GM21447 (cell line): Measurements from ENCODE around the gene ELK1.

ENCODE experiments used
- ATAC-seq: cut with Tn5 transposase; IDR thresholded peaks from one replicate; pipeline ENCODE4 v1.9.1; 2021; ENCODE audit not compliant: unreplicated experiment

Gene ELK1

DNA sequence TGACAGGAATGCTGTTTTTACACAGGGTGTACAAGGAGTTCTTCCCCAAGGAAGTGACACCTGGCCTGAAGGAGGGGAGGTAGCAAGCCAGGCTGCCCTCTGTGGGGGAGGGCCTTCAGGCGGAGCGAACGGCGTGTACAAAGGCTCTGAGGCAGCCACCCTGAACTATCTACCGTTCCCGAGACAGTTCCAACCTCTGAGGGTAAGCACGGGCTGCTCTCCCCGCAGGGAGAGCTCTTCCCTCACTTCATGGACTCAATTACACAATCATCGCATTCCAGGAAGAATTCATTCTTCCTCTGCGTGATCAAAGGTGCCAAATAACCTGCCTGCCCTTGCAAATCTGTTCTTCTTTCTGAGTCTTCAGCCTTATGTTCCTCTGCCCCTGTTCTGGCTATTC is 4.8 kb downstream of the ELK1 start:
- no peak for ATAC-seq

GRCh38 chrX:47644557-47645091 is 5.7 kb downstream of the ELK1 start:
- no peak for ATAC-seq

DNA sequence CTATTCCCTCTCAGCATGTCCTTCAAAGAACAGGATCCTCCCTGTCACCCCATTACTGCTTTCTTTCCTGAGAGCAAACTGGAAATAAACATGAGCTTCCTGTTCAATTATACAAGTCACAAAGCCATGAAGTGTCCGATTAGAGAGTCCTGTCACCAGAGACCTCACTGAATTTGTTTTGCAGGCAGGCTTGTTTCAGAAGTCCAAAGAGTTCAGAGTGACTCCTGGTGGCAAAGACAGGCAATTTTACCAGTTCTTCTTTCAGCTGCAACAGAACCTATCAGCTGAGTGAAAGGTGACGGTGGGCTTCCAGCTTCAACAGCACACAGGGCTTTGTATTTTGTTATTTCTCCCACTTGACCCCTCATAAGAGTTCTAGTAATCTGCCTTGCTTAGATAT is 6.4 kb downstream of the ELK1 start:
- no peak for ATAC-seq

DNA sequence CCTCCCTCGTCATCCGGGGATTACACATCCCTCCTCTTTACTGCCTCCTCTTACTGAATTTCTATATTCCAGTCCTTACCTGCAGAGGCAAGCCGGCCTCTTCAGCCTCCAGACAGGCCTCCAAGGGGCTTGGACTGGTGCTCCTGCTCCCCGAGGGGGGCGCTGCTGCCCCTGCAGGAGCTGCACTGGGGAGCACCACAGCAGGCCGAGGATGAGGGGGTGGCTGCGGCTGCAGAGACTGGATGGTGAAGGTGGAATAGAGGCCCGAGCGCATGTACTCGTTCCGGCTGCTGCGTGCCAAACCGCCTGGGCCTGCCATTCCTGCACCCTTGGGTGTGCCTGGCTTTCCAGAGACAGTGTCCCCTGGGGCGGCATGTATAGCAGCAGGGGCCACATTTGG is 11.5 kb downstream of the ELK1 start:
- no peak for ATAC-seq

DNA sequence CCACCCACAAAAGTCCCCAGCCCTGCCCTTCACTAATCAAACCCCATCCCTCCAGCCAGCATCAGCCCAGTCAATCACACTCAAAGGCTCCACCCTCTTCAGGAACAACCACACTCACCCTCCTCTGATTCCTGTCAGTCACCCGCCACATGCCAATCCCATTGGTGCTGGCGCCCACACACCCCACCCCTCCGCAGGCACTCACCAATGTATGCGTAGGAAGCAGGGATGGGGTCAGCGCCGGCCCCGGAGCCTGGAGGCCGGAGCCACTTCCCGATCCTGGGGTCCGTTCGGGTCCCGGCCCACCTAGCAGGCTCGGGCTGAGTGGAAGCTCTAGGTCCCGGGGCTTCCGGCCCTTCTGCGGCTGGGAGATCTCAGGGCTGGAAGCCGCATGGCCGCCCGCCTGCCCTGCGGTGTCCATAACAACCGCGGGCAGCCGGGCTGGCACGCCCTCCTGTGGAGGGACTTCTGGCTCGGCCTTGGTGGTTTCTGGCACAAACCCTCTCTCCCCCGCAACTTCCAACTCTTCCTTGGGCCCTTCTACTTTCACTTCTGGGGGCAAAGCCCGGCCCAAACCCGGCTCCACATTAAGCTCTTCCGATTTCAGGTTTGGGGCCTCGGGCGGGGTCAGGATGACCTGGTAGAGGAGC is 12.7 kb downstream of the ELK1 start:
- peak; percentile 82 for ATAC-seq

DNA sequence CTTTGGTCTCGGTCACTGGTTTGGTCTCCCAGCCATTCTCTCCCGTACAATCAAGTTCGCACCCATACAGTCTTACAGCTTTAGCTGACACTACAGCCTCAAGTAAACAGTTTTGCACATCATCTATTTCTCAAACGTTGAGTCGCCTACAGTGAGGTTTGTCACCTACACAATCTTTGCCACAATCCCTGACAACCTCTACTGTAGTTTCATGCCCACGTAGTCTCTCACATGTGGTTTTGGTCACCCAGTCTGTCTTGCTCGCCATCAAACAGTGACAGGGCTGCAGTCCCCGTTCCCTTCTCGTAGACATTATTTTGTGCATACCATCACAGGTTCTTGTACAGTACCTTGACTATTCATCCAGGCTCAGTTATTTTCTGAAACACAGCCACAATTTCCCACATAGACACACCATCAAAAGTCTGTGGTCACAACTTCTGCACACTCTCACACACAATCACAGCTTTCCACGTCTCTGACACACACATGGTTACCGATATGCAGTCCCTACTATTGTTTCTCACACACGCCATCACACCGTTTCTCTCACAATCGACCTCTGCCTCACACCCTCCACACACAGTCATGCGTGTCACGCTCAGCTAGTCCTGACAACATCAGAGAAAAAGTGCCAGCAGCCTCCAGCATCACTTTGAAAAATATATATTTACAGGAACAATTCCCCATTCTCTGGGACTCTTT is 15.3 kb downstream of the ELK1 start:
- no peak for ATAC-seq

GRCh38 chrX:47633689-47634590 is 16.4 kb downstream of the ELK1 start:
- ATAC-seq, result no peak

- no peak for ATAC-seq
These were observed 17.7 kb downstream of the ELK1 start for GRCh38 chrX:47632666-47633065.

DNA sequence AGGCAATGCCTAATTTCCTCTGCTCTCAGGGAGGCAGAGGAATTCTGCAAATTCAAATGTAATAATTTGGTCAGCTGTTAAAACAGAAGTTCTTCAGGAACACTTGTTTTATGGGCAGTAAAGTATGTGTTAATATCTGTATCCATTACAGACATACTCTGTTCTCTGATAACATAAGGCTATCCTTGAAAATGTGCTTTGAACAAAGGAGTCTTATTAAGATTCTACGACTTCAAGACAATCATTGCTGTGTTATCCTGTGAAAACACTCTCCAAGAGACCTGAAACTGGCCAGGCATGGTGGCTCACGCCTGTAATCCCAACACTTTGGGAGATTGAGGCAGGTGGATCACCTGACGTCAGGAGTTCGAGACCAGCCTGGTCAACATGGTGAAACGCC is 18.7 kb downstream of the ELK1 start:
- ATAC-seq, result no peak

DNA sequence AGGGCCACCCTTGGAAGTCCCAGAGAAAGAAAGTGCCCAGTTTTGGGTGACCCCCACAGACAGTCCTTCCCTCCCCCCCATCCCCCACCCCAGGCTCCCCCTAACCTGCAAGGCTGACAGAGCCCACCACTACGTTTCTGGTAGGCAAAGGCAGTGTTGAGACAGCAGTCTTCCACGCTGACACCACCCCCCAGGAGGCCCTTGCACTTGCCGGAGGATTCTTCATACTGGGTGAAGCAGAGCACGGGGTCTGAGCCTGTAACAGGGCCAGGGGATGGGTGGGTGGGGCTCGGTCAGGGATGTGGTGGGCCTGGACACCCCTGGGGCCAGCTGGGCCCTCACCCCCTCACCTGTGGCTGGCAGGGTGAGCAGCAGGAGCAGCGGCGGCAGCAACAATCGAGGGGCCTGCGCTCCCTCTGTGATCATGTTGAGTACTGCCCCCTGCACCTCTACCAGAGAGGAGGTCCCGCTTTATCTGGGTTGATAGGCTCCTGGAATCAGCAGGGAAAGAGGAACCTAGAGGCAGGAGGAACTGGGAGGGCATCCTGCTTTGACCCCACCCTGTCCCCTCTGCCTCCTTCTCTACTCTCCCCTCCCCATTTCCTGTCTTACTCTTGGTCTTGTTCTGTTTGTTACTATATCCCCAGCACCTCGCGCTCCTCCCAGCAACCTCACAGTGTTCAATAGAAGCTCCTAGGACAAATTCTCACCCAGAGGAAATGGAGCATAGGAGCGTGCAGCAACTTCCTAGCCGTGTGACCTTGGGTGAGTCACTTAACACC is 20.8 kb downstream of the ELK1 start, which contains the start of gene CFP:
TSS of gene CFP (minus strand) at position 512 of the 782 bp plus-strand sequence. CDS start at position 426, 86 bp downstream.
- ATAC-seq, result no peak

GRCh38 chrX:47628982-47629381 is 21.4 kb downstream of the ELK1 start:
- ATAC-seq, result peak; percentile 42

GRCh38 chrX:47625365-47625764 is 25.0 kb downstream of the ELK1 start:
- ATAC-seq, result no peak

DNA sequence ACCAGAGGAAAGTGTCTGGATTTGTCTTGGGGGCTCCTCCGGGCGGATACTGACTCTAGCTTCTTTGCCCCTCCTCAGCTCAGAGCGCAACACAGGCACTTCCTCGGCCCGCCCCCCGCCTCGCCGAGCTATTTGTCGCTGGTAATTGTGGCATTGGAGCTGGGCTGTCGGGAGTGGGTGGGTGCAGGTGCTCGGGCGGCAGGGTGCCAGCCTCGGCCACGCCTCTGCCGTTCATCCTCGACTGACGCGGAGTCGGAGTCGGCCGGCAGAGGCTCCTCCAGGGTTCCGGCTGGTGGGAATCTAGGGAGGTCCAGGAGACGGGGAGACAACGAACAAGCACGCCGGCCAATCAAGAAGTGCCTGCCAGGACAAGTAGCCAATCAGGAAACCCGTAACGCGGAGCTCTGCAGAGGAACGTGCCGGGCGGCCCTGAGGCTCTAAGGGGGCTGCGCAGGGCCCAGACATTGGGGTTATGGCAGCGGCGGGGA is 26.8 kb downstream of the ELK1 start:
- no peak for ATAC-seq

GRCh38 chrX:47621851-47622250 is 28.5 kb downstream of the ELK1 start:
- no peak for ATAC-seq

- no peak for ATAC-seq
These were observed 30.1 kb downstream of the ELK1 start for GRCh38 chrX:47620303-47620685.

DNA sequence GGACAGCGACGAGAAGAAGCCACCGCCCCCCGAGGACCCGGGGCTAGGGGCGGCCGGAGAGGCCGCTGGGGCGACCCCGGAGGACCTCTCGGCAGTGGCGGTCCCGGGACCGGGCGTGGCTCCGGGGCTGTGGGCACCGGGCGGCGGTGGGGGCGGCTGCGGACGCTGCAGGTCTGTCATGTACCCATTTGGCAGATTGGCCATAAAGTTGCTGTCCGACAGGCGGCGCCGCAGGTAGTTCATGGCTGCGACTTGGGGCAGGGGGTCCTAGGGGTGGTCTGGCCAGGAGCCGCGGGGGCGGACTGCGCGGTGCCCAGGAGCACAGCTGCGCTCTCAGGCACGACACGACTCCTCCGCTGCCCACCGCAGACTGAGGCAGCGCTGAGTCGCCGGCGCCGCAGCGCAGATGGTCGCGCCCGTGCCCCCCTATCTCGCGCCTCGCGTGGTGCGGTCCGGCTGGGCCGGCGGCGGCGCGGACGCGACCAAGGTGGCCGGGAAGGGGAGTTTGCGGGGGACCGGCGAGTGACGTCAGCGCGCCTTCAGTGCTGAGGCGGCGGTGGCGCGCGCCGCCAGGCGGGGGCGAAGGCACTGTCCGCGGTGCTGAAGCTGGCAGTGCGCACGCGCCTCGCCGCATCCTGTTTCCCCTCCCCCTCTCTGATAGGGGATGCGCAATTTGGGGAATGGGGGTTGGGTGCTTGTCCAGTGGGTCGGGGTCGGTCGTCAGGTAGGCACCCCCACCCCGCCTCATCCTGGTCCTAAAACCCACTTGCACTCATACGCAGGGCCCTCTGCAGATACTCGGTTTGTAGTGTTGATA is 30.7 kb downstream of the ELK1 start, which contains the start of gene SYN1:
TSS of gene SYN1 (minus strand) at position 372 of the 817 bp plus-strand sequence. CDS start at position 243, 129 bp downstream.
- no peak for ATAC-seq

GRCh38 chrX:47618923-47619485 is 31.4 kb downstream of the ELK1 start:
- no peak for ATAC-seq

DNA sequence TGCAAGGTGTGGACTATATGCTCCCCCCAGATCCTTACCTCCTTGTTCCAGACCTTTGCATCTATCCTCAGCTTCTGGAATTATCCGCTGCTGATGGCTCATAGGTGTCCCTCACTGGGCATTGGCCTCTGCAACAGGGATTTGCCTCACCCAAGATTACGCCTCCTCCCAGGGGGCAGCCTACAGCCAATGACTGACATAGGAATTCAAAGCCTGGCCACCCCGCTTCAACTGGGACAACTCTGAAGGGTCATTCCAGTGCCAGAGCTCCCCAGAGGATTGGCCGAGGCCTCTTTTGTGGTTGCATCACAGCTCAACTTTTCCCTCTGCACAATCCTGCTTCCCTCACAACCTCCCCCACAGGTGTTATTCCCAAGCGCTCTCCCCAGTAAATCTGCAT is 35.7 kb downstream of the ELK1 start:
- ATAC-seq, result no peak

GRCh38 chrX:47613082-47613481 is 37.3 kb downstream of the ELK1 start:
- ATAC-seq, result no peak
